Smooth muscle cell of the umbilical artery (primary cell): Measurements from ENCODE around the gene SPIN2B. TPM values are rescaled to one million over a fixed set of nuclear protein-coding genes. Genes with fewer than 3 reads are reported as not detected.

Experiments used
- total RNA-seq: library from RNA; depleted of rRNA; stranded (reverse); fragments of >200 nt; gene quantifications from 2 replicates; pipeline ENCODE4 v1.2.3, GENCODE V29; 2014

SPIN2B gene
- 4.5 and 7.7 TPM in 2 replicates for total RNA-seq

DNA sequence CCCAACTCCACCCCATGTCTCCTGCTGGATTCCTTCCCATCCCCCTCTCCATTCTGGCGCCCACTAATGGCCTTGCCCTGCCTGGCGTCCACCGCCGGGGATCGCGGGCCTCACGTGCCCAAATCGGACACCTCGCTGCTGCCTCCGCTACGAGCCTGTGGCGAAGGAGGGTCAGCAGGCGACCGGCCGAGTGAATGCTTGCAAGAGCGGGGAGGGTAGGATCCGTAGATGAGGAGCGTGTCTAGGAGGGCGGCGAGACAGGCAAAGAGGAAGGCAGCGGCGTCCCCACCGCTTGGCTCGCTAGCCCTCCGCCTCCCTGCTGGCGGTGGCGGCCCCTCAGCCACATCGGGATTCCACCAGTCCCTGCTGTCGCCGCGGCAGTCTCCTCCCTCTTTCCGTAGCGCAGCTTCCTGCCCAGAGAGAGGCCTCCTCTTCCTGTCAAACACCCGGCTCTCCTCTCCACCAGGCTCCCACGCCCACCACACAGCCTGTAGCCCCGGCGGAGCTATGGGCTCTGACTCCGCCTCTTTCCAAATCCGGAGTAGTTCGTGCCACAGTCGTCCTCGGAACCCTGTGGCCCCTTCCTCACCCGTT, at the start of gene SPIN2B:
TSS of gene SPIN2B (minus strand) at position 387 of the 594 bp plus-strand sequence.

GRCh38 chrX:57137073-57137472, 15.7 kb upstream of the SPIN2B start, which contains the start of gene SPIN2A:
SPIN2A (minus strand) TSS chrX:57137397; CDS start chrX:57136597, 800 bp downstream.

Other genes with a start within 250 kb of the SPIN2B start
- 7.9 and 11.3 TPM in 2 replicates for gene SPIN3, start 126.0 kb downstream of the SPIN2B start, total RNA-seq
- 0.23 and 0.30 TPM in 2 replicates for gene SPIN2A, start 15.8 kb upstream of the SPIN2B start, total RNA-seq
- gene FAAH2, start 165.2 kb upstream of the SPIN2B start, total RNA-seq, result under 0.01 and 0.05 TPM in 2 replicates